ENCODE measurements around the gene RABAC1. TPM values are rescaled to one million over a fixed set of nuclear protein-coding genes. Genes with fewer than 3 reads are reported as not detected.

RABAC1 gene
- total and polyA plus RNA-seq, 2 of the 13 experiments (the other 11 are each of a cell fraction or from before 2014, with no cell fraction given): 37.4 to 74.0 TPM

DNA sequence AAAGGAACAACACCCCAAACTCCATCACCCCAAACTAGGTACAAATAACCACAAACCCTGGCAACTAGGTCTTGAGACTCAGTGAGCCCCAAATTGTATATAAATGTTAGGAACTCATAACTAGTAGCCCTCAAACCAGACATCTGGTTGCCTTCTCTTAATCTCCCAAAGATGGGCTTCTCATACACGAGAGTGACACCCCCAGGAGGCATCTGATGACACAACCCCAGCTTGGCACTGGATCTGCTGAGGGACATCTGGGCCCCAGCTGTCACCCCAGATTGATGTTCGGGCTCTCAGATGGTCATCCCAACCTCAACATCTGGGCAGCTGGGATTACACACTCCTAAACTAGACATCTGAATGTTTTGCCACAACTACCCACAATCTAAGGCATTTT is 14.8 kb downstream of the RABAC1 start (continued):
- no peak for TF ChIP-seq TFE3 (CRISPR knock-in tag; IDR thresholded peaks at IDR 0.05)
- TF ChIP-seq ZNF614 (CRISPR knock-in tag; IDR thresholded peaks at IDR 0.05; ENCODE audit: borderline replicate concordance): no peak
- TF ChIP-seq ZNF326 (CRISPR knock-in tag; IDR thresholded peaks at IDR 0.05; ENCODE audit: borderline replicate concordance): no peak

DNA sequence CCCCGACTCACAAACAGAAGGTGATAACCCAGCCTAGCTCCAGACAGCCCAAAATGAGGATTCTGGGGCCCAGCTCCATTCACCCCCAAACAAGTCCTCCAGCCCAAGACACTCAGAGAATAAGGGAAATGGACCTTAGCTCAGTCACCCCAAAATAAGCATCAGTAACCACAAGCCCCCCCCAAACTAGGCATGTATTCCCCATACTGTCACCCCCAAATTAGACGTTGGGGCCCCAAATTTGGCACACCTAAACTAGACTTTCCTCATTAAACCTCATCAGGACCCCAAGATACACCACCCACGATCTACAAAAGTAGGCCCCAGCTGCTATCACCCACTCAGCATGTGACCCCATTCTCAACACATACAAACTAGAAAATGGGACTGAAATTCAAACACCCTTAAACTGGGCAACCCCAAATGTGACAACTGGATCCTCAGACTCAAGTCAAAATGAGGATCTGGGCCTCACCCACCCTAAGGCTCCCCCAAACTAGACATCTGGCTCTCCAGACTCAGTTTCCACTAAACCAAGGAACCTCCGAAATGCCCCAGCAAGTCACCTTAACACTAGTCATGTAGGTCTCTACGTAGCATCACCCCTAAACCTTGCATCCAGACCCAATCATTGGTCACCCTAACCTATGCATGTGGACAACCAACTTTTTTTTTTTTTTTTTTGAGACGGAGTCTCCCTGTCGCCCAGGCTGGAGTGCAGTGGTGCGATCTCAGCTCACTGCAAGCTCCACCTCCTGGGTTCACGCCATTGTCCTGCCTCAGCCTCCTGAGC is 17.5 kb downstream of the RABAC1 start:
- Histone ChIP-seq H3K9me3 (ENCODE audit: low read length) (no peaks in the 10 kb centered on the region), H3K27me3 (ENCODE audit: control insufficient read depth in 1 of 2, insufficient read depth in 2 of 2, low read length in 2 of 2) (peaks cover 12 to 34% of the 10 kb centered on the region in 2 experiments; a peak in 4 of 5 replicates), H4K20me1 (ENCODE audit: insufficient read depth, low read length) (no peaks in the 10 kb centered on the region), H3K9ac (ENCODE audit: insufficient read depth, low read depth, low read length) (no peak overlapping the region), H3K79me2 (ENCODE audit: insufficient read depth, low read length) (no peaks in the 10 kb centered on the region), H2AFZ (ENCODE audit: low read length) (no peak overlapping the region), H3K4me3 (replicated peaks in 1 of 3; ENCODE audit: insufficient read depth in 1 of 3, low read depth in 2 of 3, low read length in 3 of 3) (no peak overlapping the region), H3K4me2 (ENCODE audit: low read depth, low read length) (no peak overlapping the region), H3K4me1 (ENCODE audit: insufficient read depth, low read length) (no peaks in the 10 kb centered on the region), H3K36me3 (replicated peaks in 1 of 2; ENCODE audit: control insufficient read depth in 1 of 2, insufficient read depth in 2 of 2, low read length in 2 of 2) (no peaks in the 10 kb centered on the region), H3K27ac (ENCODE audit: extremely low read length, insufficient read depth, low read length) (no peak overlapping the region)
- intact Hi-C loops (cut with micrococcal nuclease; ENCODE audit: unreplicated experiment) (no loop called here), in situ Hi-C loops (cut with HindIII; ENCODE audit: extremely low pct_ligation_motif_present, low pct_unique_long_range_greater_than_20kb) (no loop called here)
- CTCF ChIA-PET (ENCODE audit: low intra/inter-chr PET ratio, low total read pairs): no interaction called here
- no peak for FAIRE-seq
- no peak for DNase-seq (ENCODE audit: low spot score)
- POLR2A ChIA-PET: no interaction called here
- WGBS (ENCODE audit: low lambda C conversion rate): 31% methylated on average over 8 of the region's 9 CpGs
- no TSS peak for BruUV-seq (replicated peaks)
- no peak for ATAC-seq
- TF ChIP-seq, protein P1, sequence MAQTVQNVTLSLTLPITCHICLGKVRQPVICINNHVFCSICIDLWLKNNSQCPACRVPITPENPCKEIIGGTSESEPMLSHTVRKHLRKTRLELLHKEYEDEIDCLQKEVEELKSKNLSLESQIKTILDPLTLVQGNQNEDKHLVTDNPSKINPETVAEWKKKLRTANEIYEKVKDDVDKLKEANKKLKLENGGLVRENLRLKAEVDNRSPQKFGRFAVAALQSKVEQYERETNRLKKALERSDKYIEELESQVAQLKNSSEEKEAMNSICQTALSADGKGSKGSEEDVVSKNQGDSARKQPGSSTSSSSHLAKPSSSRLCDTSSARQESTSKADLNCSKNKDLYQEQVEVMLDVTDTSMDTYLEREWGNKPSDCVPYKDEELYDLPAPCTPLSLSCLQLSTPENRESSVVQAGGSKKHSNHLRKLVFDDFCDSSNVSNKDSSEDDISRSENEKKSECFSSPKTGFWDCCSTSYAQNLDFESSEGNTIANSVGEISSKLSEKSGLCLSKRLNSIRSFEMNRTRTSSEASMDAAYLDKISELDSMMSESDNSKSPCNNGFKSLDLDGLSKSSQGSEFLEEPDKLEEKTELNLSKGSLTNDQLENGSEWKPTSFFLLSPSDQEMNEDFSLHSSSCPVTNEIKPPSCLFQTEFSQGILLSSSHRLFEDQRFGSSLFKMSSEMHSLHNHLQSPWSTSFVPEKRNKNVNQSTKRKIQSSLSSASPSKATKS (CRISPR knock-in tag; IDR thresholded peaks at IDR 0.05): no peak
- TF ChIP-seq PHF21A (CRISPR knock-in tag; IDR thresholded peaks at IDR 0.05): no peak
- no peak for TF ChIP-seq RORA (CRISPR knock-in tag; IDR thresholded peaks at IDR 0.05)
- TF ChIP-seq DRAP1 (CRISPR knock-in tag; IDR thresholded peaks at IDR 0.05): no peak
- TF ChIP-seq UBTF (CRISPR knock-in tag; IDR thresholded peaks at IDR 0.05): no peak
- TF ChIP-seq ZSCAN31 (CRISPR knock-in tag; IDR thresholded peaks at IDR 0.05; ENCODE audit: low read depth): no peak
- TF ChIP-seq ZHX1 (CRISPR knock-in tag; IDR thresholded peaks at IDR 0.05; ENCODE audit: low read depth): no peak

All from HepG2 (cell line).